ENCODE measurements around the gene RFFL. TPM values are rescaled to one million over a fixed set of nuclear protein-coding genes. Genes with fewer than 3 reads are reported as not detected.

The RFFL gene
- total and polyA plus RNA-seq, 9 of the 15 experiments (the other 6 are each of a cell fraction or from before 2014, with no cell fraction given) = 3.4 to 18.1 (median 12.8) TPM

DNA sequence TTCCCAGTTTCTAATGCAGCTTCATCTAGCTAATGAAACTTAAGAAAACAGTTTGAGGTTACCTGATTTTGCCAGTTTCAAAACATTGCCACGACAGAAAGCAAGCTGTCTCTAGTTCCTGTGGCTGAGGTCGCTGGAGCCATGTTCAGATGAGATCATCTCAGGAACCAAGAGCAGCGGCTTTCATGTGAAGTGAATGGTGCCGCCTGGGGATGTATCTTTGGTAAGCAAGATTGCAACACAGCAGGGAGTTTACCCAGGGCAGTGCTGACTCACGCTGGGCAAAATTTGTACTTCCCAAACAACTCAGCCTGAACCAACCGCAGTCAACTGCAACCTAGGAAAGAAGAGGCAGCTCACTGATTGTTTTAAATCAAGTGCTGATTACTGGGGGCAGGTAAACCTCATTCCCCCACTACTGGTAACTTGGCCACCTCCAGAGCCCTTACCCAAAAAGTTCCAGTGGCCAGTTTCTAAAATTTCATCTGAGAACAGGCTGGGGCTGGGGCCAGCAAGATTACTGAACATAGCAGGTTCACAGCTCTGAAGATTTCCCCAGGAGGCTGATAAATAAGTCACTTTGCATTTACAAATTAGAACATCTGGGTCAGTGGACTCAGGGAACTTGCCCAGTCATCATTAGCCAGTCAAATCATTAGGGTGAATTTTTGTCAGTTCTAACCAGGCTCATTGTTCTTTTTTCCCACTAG is at the start of gene RFFL (continued):
- TF ChIP-seq ZNF717 (CRISPR knock-in tag; IDR thresholded peaks at IDR 0.05) (no peak), RAD51 (IDR thresholded peaks at IDR 0.05; ENCODE audit: borderline replicate concordance, low read depth) (no peak), E2F1 (CRISPR knock-in tag; IDR thresholded peaks at IDR 0.05) (no peak), HDAC8 (tag; IDR thresholded peaks at IDR 0.05) (0 out of 2 replicates have a peak, but pooled peaks have one; percentile 36), SOX6 (IDR thresholded peaks at IDR 0.05) (peak; percentile 53), FOXA3 (CRISPR knock-in tag; conservative IDR thresholded peaks at IDR 0.05 in 1 of 2, IDR thresholded peaks at IDR 0.05 in 1 of 2) (peak in 1 of 2 experiments; percentile 39; a peak in 1 of 4 replicates), ARNT (IDR thresholded peaks at IDR 0.05) (0 out of 4 replicates have a peak, but pooled peaks of 1 of the 2 experiments have one; percentile 22), FOXJ3 (CRISPR knock-in tag; IDR thresholded peaks at IDR 0.05) (no peak), AFF1 (IDR thresholded peaks at IDR 0.05; ENCODE audit: low read depth in 1 of 2, partially characterized antibody in 2 of 2) (peak in 1 of 2 experiments; percentile 18), C11orf30 (IDR thresholded peaks at IDR 0.05; ENCODE audit: low read depth) (peak; percentile 92), GATAD2B (IDR thresholded peaks at IDR 0.05; ENCODE audit: borderline replicate concordance) (peak; percentile 55; the same call in 1 of the 2 replicates), REST (IDR thresholded peaks at IDR 0.05; ENCODE audit: borderline replicate concordance) (peak; percentile 68), REST (CRISPR knock-in tag; IDR thresholded peaks at IDR 0.05; ENCODE audit: low read depth) (no peak), KDM4B (IDR thresholded peaks at IDR 0.05; ENCODE audit: borderline replicate concordance in 2 of 2, low read depth in 1 of 2) (no peak)

Data from K562 (cell line).